ENCODE data around the gene TUBG2. TPM values are rescaled to one million over a fixed set of nuclear protein-coding genes. Genes with fewer than 3 reads are reported as not detected.
A peak's percentile ranks its signal among the peaks of the same experiment; 100 is the strongest.

TUBG2 gene
- total RNA-seq, 1 experiment from 2014 or later: 20.9 TPM

DNA sequence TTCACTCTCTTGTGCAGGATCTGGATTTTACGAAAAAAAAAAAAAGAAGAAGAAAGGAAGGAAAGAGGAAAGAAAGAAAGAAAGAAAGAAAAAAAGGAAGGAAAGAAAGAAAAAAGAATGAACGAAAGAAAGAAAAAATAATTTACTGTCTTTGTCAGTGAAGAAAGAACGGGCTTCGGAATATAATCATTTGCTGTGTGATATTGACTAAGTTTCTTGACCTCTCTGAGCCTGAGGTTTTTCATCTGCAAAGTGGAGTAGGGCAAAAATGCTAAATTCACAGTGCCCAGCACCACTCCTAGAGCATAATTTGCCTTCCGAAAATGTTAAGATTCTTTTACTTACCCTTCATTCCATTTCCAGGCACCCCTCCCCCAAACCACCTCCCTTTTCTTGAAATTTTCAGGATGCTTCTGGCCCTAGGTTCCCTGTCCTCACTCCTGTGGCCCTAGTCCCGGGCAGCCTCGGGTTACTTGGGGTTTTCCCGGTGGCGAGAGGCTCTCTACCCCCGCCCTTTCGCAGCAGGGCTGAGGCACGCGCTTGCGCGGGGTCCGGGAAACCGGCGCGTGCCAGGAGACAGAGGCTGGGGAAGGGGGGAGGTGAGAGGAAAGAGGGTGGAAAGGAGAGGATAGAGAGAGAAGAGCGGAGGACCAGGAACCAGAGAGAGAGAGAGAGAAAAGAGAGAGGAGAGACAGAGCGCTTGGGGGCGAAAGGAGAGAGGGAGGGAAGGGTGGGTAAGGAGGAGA lies 23.1 kb downstream of the TUBG2 start, which contains the start of gene CNTNAP1:
Gene CNTNAP1, plus strand, starts transcription at position 556 of the 746 bp plus-strand sequence. CDS start 299 bp downstream, outside the sequence.
- peak within 1 kb of the TSS; percentile 60 for H3K9ac ChIP-seq (ENCODE audit: low read length)
- H3K9me2 ChIP-seq (ENCODE audit: insufficient read depth): no peaks in the 10 kb centered on the region
- CTCF ChIA-PET: interaction anchor here (1.3 to 1.9 kb wide), 2 partner anchors 8 to 104 kb away, joined by 3 to 12 read pairs; partner anchors contain the start of gene PSMC3IP
- H3K27me3 ChIP-seq (ENCODE audit: insufficient read depth, low read length): no peaks in the 10 kb centered on the region
- peak within 1 kb of the TSS; percentile 24; the same call in 1 of the 2 replicates for H3K27ac ChIP-seq (ENCODE audit: low read depth, low read length)
- H3K4me3 ChIP-seq (replicated peaks in 1 of 2; ENCODE audit: low read depth in 1 of 2, low read length in 2 of 2): peak within 1 kb of the TSS; percentile 54 to 70
- no peaks in the 10 kb centered on the region for H4K20me1 ChIP-seq (ENCODE audit: insufficient read depth)
- no peaks in the 10 kb centered on the region for H3K9me3 ChIP-seq (ENCODE audit: control insufficient read depth in 1 of 2, insufficient read depth in 1 of 2, low read depth in 1 of 2, low read length in 2 of 2)
- no peaks in the 10 kb centered on the region for H3K79me2 ChIP-seq (ENCODE audit: insufficient read depth, low read length)
- DNase-seq (ENCODE audit: low read depth, low spot score) (no peak), ATAC-seq (peak; percentile 7; the same call in 1 of the 2 replicates)
- RAD21 ChIA-PET (ENCODE audit: low non-redundant PET in 1 of 2, low total read pairs in 2 of 2, uncharacterized antibody in 2 of 2, unreplicated experiment in 2 of 2): interaction anchor here in 1 of 2 experiments (1.1 kb wide), 1 partner anchor 104 kb away, joined by 3 read pairs; no protein-coding TSS in a partner anchor
- BruUV-seq (replicated peaks): no TSS peak
- peaks cover 36 to 57% of the 10 kb centered on the region in 2 experiments for H3K4me1 ChIP-seq (ENCODE audit: control insufficient read depth in 1 of 2, insufficient read depth in 2 of 2, low read length in 2 of 2)
- POLR2A ChIA-PET: no interaction called here
- H3K4me2 ChIP-seq (ENCODE audit: low read length): peak within 1 kb of the TSS; percentile 99
- no peaks in the 10 kb centered on the region for H3K36me3 ChIP-seq (ENCODE audit: control insufficient read depth in 1 of 2, insufficient read depth in 2 of 2, low read length in 2 of 2)
- TF ChIP-seq, protein P1, sequence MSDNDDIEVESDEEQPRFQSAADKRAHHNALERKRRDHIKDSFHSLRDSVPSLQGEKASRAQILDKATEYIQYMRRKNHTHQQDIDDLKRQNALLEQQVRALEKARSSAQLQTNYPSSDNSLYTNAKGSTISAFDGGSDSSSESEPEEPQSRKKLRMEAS (IDR thresholded peaks at IDR 0.05): 0 out of 2 replicates have a peak, but pooled peaks have one; percentile 43
- TF ChIP-seq SP1 (IDR thresholded peaks at IDR 0.05; ENCODE audit: low read depth): no peak
- peak within 1 kb of the TSS; percentile 89 for H2AFZ ChIP-seq (ENCODE audit: low read depth, low read length, poor library complexity, severe bottlenecking)
- intact Hi-C loops (cut with micrococcal nuclease): no loop called here

DNA sequence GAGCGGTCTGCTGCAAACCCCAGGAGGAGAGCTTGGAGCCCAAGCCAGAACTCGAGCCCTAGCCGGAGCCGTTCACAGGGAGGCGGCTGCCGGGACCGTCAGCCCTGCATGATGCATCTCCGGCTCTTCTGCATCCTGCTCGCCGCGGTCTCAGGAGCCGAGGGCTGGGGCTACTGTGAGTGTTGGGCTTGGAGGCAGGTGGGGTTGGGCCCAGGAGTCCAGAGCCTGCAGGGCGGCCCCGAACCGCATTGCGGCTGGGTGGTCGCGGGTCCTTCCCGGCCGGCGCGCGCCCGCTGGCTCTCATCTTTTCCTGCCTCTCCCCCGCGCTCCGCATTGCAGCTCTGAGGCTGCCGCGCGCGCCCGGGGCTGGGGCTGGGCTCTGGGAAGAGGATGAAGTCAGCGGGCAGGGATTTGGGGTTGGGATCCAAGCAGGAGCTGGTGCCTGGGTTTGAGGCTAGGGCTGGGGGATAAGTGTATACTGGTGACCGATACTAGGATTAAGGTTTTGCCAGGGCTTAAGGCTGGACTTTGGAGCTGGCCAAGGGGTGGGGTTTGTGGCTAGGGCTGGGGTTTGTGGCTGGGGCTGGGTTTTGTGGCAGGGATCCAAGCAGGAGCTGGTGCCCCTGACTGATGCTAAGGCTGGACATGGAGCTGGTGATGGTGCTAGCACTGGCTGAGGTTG lies 23.8 kb downstream of the TUBG2 start:
- intact Hi-C loops (cut with micrococcal nuclease): no loop called here
- ATAC-seq (no peak), DNase-seq (ENCODE audit: low read depth, low spot score) (no peak)
- ChIA-PET RAD21 (ENCODE audit: low non-redundant PET in 1 of 2, low total read pairs in 2 of 2, uncharacterized antibody in 2 of 2, unreplicated experiment in 2 of 2) (interaction anchor here in 1 of 2 experiments (1.1 kb wide), 1 partner anchor 104 kb away, joined by 3 read pairs; no protein-coding TSS in a partner anchor), CTCF (interaction anchor here (1.3 to 1.9 kb wide), 2 partner anchors 9 to 105 kb away, joined by 3 to 12 read pairs; partner anchors contain the start of gene PSMC3IP), POLR2A (interaction anchor here (1.0 kb wide), 1 partner anchor 105 kb away, joined by 5 read pairs; the partner anchor contains the start of gene PSMC3IP)
- Histone ChIP-seq H3K27ac (ENCODE audit: low read depth, low read length) (peak overlapping the region; percentile 24; the same call in 1 of the 2 replicates), H3K4me2 (ENCODE audit: low read length) (peak overlapping the region; percentile 99), H3K4me1 (ENCODE audit: control insufficient read depth in 1 of 2, insufficient read depth in 2 of 2, low read length in 2 of 2) (peaks cover 32 to 50% of the 10 kb centered on the region in 2 experiments), H2AFZ (ENCODE audit: low read depth, low read length, poor library complexity, severe bottlenecking) (peak overlapping the region; percentile 89), H3K27me3 (ENCODE audit: insufficient read depth, low read length) (no peaks in the 10 kb centered on the region), H4K20me1 (ENCODE audit: insufficient read depth) (no peaks in the 10 kb centered on the region), H3K9me2 (ENCODE audit: insufficient read depth) (no peaks in the 10 kb centered on the region), H3K4me3 (replicated peaks in 1 of 2; ENCODE audit: low read depth in 1 of 2, low read length in 2 of 2) (peak overlapping the region; percentile 54 to 70), H3K9me3 (ENCODE audit: control insufficient read depth in 1 of 2, insufficient read depth in 1 of 2, low read depth in 1 of 2, low read length in 2 of 2) (no peaks in the 10 kb centered on the region), H3K79me2 (ENCODE audit: insufficient read depth, low read length) (no peaks in the 10 kb centered on the region), H3K36me3 (ENCODE audit: control insufficient read depth in 1 of 2, insufficient read depth in 2 of 2, low read length in 2 of 2) (no peaks in the 10 kb centered on the region), H3K9ac (ENCODE audit: low read length) (peak overlapping the region; percentile 60)
- BruUV-seq (replicated peaks): no TSS peak
- TF ChIP-seq, protein P1 (IDR thresholded peaks at IDR 0.05): no peak
- TF ChIP-seq TCF7L2 (IDR thresholded peaks at IDR 0.05; ENCODE audit: borderline replicate concordance, extremely low read depth, insufficient read depth, insufficient read length): peak; percentile 18
